Measurements from ENCODE around the gene PCNX1.

The PCNX1 gene

DNA sequence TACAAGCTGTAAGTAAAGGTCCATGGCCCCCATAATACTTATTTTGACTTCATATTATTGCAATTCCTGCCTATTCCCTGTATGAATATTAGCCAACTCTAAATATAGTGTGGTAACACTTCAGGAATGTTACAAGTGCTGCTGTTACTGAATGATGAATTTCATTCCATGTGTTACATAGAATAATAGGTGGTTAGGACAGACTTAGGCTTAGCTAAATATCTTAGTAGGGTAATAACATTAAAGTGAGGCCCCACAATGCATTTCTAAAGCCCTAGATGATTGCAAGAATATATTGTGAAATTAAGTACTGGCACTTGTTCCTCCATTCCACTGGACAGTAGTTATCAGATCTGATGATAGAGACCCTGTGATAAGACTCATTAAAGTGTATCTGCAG lies 182.7 kb downstream of the PCNX1 start:
- TF ChIP-seq, protein P1, sequence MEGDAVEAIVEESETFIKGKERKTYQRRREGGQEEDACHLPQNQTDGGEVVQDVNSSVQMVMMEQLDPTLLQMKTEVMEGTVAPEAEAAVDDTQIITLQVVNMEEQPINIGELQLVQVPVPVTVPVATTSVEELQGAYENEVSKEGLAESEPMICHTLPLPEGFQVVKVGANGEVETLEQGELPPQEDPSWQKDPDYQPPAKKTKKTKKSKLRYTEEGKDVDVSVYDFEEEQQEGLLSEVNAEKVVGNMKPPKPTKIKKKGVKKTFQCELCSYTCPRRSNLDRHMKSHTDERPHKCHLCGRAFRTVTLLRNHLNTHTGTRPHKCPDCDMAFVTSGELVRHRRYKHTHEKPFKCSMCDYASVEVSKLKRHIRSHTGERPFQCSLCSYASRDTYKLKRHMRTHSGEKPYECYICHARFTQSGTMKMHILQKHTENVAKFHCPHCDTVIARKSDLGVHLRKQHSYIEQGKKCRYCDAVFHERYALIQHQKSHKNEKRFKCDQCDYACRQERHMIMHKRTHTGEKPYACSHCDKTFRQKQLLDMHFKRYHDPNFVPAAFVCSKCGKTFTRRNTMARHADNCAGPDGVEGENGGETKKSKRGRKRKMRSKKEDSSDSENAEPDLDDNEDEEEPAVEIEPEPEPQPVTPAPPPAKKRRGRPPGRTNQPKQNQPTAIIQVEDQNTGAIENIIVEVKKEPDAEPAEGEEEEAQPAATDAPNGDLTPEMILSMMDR (conservative IDR thresholded peaks at IDR 0.05; ENCODE audit: low read length) = no peak
- no peak for TF ChIP-seq EZH2phosphoT487 (IDR thresholded peaks at IDR 0.05; ENCODE audit: borderline replicate concordance)
- Histone ChIP-seq H3K4me3 (ENCODE audit: low read length, poor library complexity, severe bottlenecking) (no peak overlapping the region), H3K4me1 (ENCODE audit: insufficient read depth, low read length, poor library complexity, severe bottlenecking) (peaks cover 10% of the 10 kb centered on the region), H3F3A (ENCODE audit: low read depth) (no peaks in the 10 kb centered on the region), H3K36me3 (ENCODE audit: insufficient read depth, low read length) (peaks cover 77% of the 10 kb centered on the region), H3K9me3 (ENCODE audit: insufficient read depth, low read depth, low read length) (no peaks in the 10 kb centered on the region), H3K79me2 (ENCODE audit: insufficient read depth, low read length) (no peaks in the 10 kb centered on the region), H2AFZ (ENCODE audit: low read length) (no peak overlapping the region), H4K20me1 (ENCODE audit: insufficient read depth, low read length, poor library complexity, severe bottlenecking) (no peaks in the 10 kb centered on the region), H3K9me2 (replicated peaks; ENCODE audit: low read depth, low read length) (no peaks in the 10 kb centered on the region), H3K4me2 (ENCODE audit: low read depth, low read length, poor library complexity, severe bottlenecking) (no peak overlapping the region), H3K27me3 (ENCODE audit: insufficient read depth, low read length, poor library complexity, severe bottlenecking) (no peaks in the 10 kb centered on the region), H3K9ac (ENCODE audit: low read depth, low read length, poor library complexity, severe bottlenecking) (no peak overlapping the region)

DNA sequence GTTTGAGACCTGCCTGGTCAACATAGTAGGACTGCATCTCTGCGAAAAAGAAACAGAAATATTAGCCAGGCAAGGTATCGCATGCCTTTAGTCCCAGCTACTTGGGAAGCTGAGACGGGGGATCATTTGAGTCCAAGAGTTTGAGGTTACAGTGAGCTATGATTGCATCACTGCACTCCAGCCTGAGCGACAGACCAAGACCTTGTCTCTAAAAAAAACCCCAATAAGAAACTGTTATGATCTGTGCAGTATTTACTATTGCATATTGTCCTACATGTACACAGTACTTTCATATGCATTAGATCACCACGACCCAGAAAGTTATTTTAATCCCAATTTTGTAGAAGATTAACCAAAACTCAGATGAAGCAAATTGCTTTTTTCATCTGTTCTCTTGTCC lies 187.5 kb downstream of the PCNX1 start:
- Histone ChIP-seq H2AFZ (ENCODE audit: low read length) (no peak overlapping the region), H3K4me2 (ENCODE audit: low read depth, low read length, poor library complexity, severe bottlenecking) (no peak overlapping the region), H3F3A (ENCODE audit: low read depth) (no peaks in the 10 kb centered on the region), H3K4me1 (ENCODE audit: insufficient read depth, low read length, poor library complexity, severe bottlenecking) (no peaks in the 10 kb centered on the region), H4K20me1 (ENCODE audit: insufficient read depth, low read length, poor library complexity, severe bottlenecking) (no peaks in the 10 kb centered on the region), H3K36me3 (ENCODE audit: insufficient read depth, low read length) (peaks cover 44% of the 10 kb centered on the region), H3K27me3 (ENCODE audit: insufficient read depth, low read length, poor library complexity, severe bottlenecking) (no peaks in the 10 kb centered on the region), H3K9me2 (replicated peaks; ENCODE audit: low read depth, low read length) (no peaks in the 10 kb centered on the region), H3K9me3 (ENCODE audit: insufficient read depth, low read depth, low read length) (0 out of 2 replicates have a peak, but pooled peaks cover 3% of the 10 kb centered on the region), H3K9ac (ENCODE audit: low read depth, low read length, poor library complexity, severe bottlenecking) (no peak overlapping the region), H3K4me3 (ENCODE audit: low read length, poor library complexity, severe bottlenecking) (no peak overlapping the region), H3K79me2 (ENCODE audit: insufficient read depth, low read length) (no peaks in the 10 kb centered on the region)
- TF ChIP-seq, protein P1 (conservative IDR thresholded peaks at IDR 0.05; ENCODE audit: low read length) = no peak
- TF ChIP-seq EZH2phosphoT487 (IDR thresholded peaks at IDR 0.05; ENCODE audit: borderline replicate concordance) = no peak

DNA sequence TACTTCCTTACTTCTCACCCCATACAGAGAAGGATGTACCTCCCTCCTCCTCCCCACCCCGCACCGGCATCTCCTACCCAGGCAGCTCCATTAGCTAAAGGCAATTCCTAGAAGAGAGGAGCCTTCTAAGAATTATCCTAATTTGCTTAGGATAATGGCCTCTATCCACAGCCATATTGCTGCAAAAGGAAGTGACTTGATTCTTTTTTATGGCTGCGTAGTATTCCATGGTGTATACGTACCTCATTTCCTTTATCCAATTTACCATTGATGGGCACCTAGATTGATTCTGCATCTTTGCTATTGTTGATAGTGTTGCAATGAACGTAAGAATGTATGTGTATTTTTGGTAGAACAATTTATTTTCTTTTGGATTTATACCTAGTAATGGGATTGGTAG lies 189.7 kb downstream of the PCNX1 start:
- H3K79me2 ChIP-seq (ENCODE audit: insufficient read depth, low read length) = no peaks in the 10 kb centered on the region
- 0 out of 2 replicates have a peak, but pooled peaks cover 3% of the 10 kb centered on the region for H3K9me3 ChIP-seq (ENCODE audit: insufficient read depth, low read depth, low read length)
- H3K9ac ChIP-seq (ENCODE audit: low read depth, low read length, poor library complexity, severe bottlenecking) = no peak overlapping the region
- H3K4me3 ChIP-seq (ENCODE audit: low read length, poor library complexity, severe bottlenecking) = no peak overlapping the region
- H3K36me3 ChIP-seq (ENCODE audit: insufficient read depth, low read length) = peaks cover 24% of the 10 kb centered on the region
- no peak overlapping the region for H3K4me2 ChIP-seq (ENCODE audit: low read depth, low read length, poor library complexity, severe bottlenecking)
- TF ChIP-seq, protein P1 (conservative IDR thresholded peaks at IDR 0.05; ENCODE audit: low read length) = no peak
- TF ChIP-seq EZH2phosphoT487 (IDR thresholded peaks at IDR 0.05; ENCODE audit: borderline replicate concordance) = no peak
- H3K4me1 ChIP-seq (ENCODE audit: insufficient read depth, low read length, poor library complexity, severe bottlenecking) = no peaks in the 10 kb centered on the region
- no peak overlapping the region for H2AFZ ChIP-seq (ENCODE audit: low read length)
- H4K20me1 ChIP-seq (ENCODE audit: insufficient read depth, low read length, poor library complexity, severe bottlenecking) = no peaks in the 10 kb centered on the region
- no peaks in the 10 kb centered on the region for H3K9me2 ChIP-seq (replicated peaks; ENCODE audit: low read depth, low read length)
- H3F3A ChIP-seq (ENCODE audit: low read depth) = no peaks in the 10 kb centered on the region
- H3K27me3 ChIP-seq (ENCODE audit: insufficient read depth, low read length, poor library complexity, severe bottlenecking) = no peaks in the 10 kb centered on the region

All from Loucy (cell line).